HEK293T (cell line): ENCODE results near the gene IL21.

ENCODE experiments used
- ELF4 ChIP-seq: fragments of 450-650 bp; IDR thresholded peaks from 2 replicates; pipeline ENCODE4 v1.6.1; 2017; ENCODE audit warnings: antibody characterized with exemption
- FOXA1 ChIP-seq: fragments of 450-650 bp; IDR thresholded peaks from 2 replicates; pipeline ENCODE4 v1.6.1; 2016; ENCODE audit warnings: mild to moderate bottlenecking
- FOXK2 ChIP-seq: fragments of 450-650 bp; IDR thresholded peaks from 2 replicates; pipeline ENCODE4 v1.6.1; 2016; ENCODE audit warnings: mild to moderate bottlenecking
- FOXM1 ChIP-seq: fragments of 450-650 bp; IDR thresholded peaks from 2 replicates; pipeline ENCODE4 v1.6.1; 2017; ENCODE audit warnings: mild to moderate bottlenecking, borderline replicate concordance
- HDGF ChIP-seq: fragments of 450-650 bp; IDR thresholded peaks from 2 replicates; pipeline ENCODE4 v1.6.1; 2017; ENCODE audit warnings: antibody characterized with exemption, borderline replicate concordance
- L3MBTL2 ChIP-seq: fragments of 450-650 bp; conservative IDR thresholded peaks from 2 replicates; pipeline ENCODE4 v1.6.1; 2016; ENCODE audit warnings: mild to moderate bottlenecking
- SP1 ChIP-seq: fragments of 450-650 bp; IDR thresholded peaks from 2 replicates; pipeline ENCODE4 v1.6.1; 2017
- SUZ12 ChIP-seq: fragments of 450-650 bp; IDR thresholded peaks from 2 replicates; pipeline ENCODE4 v1.6.1; 2016; ENCODE audit warnings: mild to moderate bottlenecking
- TARDBP ChIP-seq: fragments of 450-650 bp; IDR thresholded peaks from 2 replicates; pipeline ENCODE4 v1.6.1; 2016
- ZNF384 ChIP-seq: fragments of 450-650 bp; IDR thresholded peaks from 2 replicates; pipeline ENCODE4 v1.6.1; 2016
- TF ChIP-seq, protein P1 (sequence below): fragments of 450-650 bp; IDR thresholded peaks from 2 replicates; pipeline ENCODE4 v1.6.1; 2016

GRCh38 chr4:122658818-122659295, 38.0 kb upstream of the IL21 start:
- TF ChIP-seq, protein P1, sequence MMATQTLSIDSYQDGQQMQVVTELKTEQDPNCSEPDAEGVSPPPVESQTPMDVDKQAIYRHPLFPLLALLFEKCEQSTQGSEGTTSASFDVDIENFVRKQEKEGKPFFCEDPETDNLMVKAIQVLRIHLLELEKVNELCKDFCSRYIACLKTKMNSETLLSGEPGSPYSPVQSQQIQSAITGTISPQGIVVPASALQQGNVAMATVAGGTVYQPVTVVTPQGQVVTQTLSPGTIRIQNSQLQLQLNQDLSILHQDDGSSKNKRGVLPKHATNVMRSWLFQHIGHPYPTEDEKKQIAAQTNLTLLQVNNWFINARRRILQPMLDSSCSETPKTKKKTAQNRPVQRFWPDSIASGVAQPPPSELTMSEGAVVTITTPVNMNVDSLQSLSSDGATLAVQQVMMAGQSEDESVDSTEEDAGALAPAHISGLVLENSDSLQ = no peak
- no peak for TF ChIP-seq ELF4
- no peak for TF ChIP-seq SUZ12
- TF ChIP-seq HDGF = no peak
- no peak for TF ChIP-seq FOXK2
- TF ChIP-seq FOXM1 = no peak
- no peak for TF ChIP-seq L3MBTL2
- no peak for TF ChIP-seq SP1
- TF ChIP-seq TARDBP = no peak
- TF ChIP-seq ZNF384 = no peak
- TF ChIP-seq FOXA1 = no peak
